ENCODE results near the gene CDON.

The CDON gene

GRCh38 chr11:126035718-126036117 lies 26.9 kb downstream of the CDON start:
- H3K79me2 ChIP-seq (ENCODE audit: control insufficient read depth, low read length), result no peaks in the 10 kb centered on the region
- TF ChIP-seq EZH2phosphoT487 (IDR thresholded peaks at IDR 0.05; ENCODE audit: borderline replicate concordance, low read length), result no peak
- TF ChIP-seq, protein P1, sequence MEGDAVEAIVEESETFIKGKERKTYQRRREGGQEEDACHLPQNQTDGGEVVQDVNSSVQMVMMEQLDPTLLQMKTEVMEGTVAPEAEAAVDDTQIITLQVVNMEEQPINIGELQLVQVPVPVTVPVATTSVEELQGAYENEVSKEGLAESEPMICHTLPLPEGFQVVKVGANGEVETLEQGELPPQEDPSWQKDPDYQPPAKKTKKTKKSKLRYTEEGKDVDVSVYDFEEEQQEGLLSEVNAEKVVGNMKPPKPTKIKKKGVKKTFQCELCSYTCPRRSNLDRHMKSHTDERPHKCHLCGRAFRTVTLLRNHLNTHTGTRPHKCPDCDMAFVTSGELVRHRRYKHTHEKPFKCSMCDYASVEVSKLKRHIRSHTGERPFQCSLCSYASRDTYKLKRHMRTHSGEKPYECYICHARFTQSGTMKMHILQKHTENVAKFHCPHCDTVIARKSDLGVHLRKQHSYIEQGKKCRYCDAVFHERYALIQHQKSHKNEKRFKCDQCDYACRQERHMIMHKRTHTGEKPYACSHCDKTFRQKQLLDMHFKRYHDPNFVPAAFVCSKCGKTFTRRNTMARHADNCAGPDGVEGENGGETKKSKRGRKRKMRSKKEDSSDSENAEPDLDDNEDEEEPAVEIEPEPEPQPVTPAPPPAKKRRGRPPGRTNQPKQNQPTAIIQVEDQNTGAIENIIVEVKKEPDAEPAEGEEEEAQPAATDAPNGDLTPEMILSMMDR (IDR thresholded peaks at IDR 0.05; ENCODE audit: low read depth, low read length, poor library complexity, severe bottlenecking), result no peak
- H3K27ac ChIP-seq (ENCODE audit: low read depth, low read length), result no peak overlapping the region
- H3F3A ChIP-seq (ENCODE audit: control insufficient read depth, insufficient read depth), result no peaks in the 10 kb centered on the region
- H3K4me2 ChIP-seq (ENCODE audit: low read length), result no peak overlapping the region
- no peaks in the 10 kb centered on the region for H3K4me1 ChIP-seq (ENCODE audit: control insufficient read depth, low read length)
- no peaks in the 10 kb centered on the region for H4K20me1 ChIP-seq (ENCODE audit: control insufficient read depth, insufficient read depth, low read depth, low read length)
- no peak overlapping the region for H3K4me3 ChIP-seq (ENCODE audit: low read length)
- no peaks in the 10 kb centered on the region for H3K36me3 ChIP-seq (ENCODE audit: control insufficient read depth, low read length)
- no peaks in the 10 kb centered on the region for H3K9me3 ChIP-seq (ENCODE audit: control insufficient read depth, insufficient read depth, low read length)
- no peaks in the 10 kb centered on the region for H3K9me2 ChIP-seq (replicated peaks; ENCODE audit: control insufficient read depth, low read length)
- H3K27me3 ChIP-seq (ENCODE audit: control insufficient read depth, low read length), result peaks cover 24% of the 10 kb centered on the region

DNA sequence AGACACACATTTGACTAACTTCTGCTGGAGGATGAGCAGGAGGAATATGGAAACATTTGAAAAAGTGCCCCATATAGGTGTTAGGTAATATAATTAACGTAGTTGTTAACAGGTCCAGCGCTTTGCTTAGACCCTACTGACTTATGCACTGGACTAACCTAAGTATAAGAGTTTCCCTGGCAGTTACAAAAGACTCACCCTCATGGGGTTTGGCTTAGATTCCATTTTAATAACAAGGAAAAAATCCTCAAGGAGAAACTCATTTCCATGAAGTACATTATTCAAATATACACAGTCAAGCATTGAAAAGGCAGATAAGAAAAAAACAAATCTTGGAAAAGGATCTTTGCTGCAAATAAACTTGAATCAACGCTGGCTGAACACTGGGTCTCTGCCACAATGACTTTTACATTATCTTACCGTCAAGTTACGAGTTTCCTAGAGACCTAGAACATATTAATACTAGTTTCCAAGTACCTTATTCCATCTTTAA lies 27.7 kb downstream of the CDON start:
- Histone ChIP-seq H3F3A (ENCODE audit: control insufficient read depth, insufficient read depth) (no peaks in the 10 kb centered on the region), H4K20me1 (ENCODE audit: control insufficient read depth, insufficient read depth, low read depth, low read length) (no peaks in the 10 kb centered on the region), H3K4me2 (ENCODE audit: low read length) (no peak overlapping the region), H3K9me2 (replicated peaks; ENCODE audit: control insufficient read depth, low read length) (no peaks in the 10 kb centered on the region), H3K9me3 (ENCODE audit: control insufficient read depth, insufficient read depth, low read length) (no peaks in the 10 kb centered on the region), H3K27me3 (ENCODE audit: control insufficient read depth, low read length) (peaks cover 30% of the 10 kb centered on the region), H3K79me2 (ENCODE audit: control insufficient read depth, low read length) (no peaks in the 10 kb centered on the region), H3K27ac (ENCODE audit: low read depth, low read length) (no peak overlapping the region), H3K36me3 (ENCODE audit: control insufficient read depth, low read length) (no peaks in the 10 kb centered on the region), H3K4me3 (ENCODE audit: low read length) (no peak overlapping the region), H3K4me1 (ENCODE audit: control insufficient read depth, low read length) (no peaks in the 10 kb centered on the region)
- no peak for TF ChIP-seq EZH2phosphoT487 (IDR thresholded peaks at IDR 0.05; ENCODE audit: borderline replicate concordance, low read length)
- TF ChIP-seq, protein P1 (IDR thresholded peaks at IDR 0.05; ENCODE audit: low read depth, low read length, poor library complexity, severe bottlenecking), result no peak

GRCh38 chr11:126034039-126034932 lies 28.4 kb downstream of the CDON start:
- Histone ChIP-seq H3K9me3 (ENCODE audit: control insufficient read depth, insufficient read depth, low read length) (no peaks in the 10 kb centered on the region), H3K27me3 (ENCODE audit: control insufficient read depth, low read length) (peaks cover 36% of the 10 kb centered on the region), H3K79me2 (ENCODE audit: control insufficient read depth, low read length) (no peaks in the 10 kb centered on the region), H3K27ac (ENCODE audit: low read depth, low read length) (no peak overlapping the region), H3F3A (ENCODE audit: control insufficient read depth, insufficient read depth) (no peaks in the 10 kb centered on the region), H4K20me1 (ENCODE audit: control insufficient read depth, insufficient read depth, low read depth, low read length) (no peaks in the 10 kb centered on the region), H3K36me3 (ENCODE audit: control insufficient read depth, low read length) (no peaks in the 10 kb centered on the region), H3K4me2 (ENCODE audit: low read length) (no peak overlapping the region), H3K4me1 (ENCODE audit: control insufficient read depth, low read length) (no peaks in the 10 kb centered on the region), H3K4me3 (ENCODE audit: low read length) (no peak overlapping the region), H3K9me2 (replicated peaks; ENCODE audit: control insufficient read depth, low read length) (no peaks in the 10 kb centered on the region)
- no peak for TF ChIP-seq EZH2phosphoT487 (IDR thresholded peaks at IDR 0.05; ENCODE audit: borderline replicate concordance, low read length)
- TF ChIP-seq, protein P1 (IDR thresholded peaks at IDR 0.05; ENCODE audit: low read depth, low read length, poor library complexity, severe bottlenecking), result no peak

All from DOHH2 (cell line).